ENCODE measurements around the gene FBXL7. TPM values are rescaled to one million over a fixed set of nuclear protein-coding genes. Genes with fewer than 3 reads are reported as not detected.

Gene FBXL7
- polyA plus RNA-seq, 1 donor from 2014 or later = 0.24 TPM

DNA sequence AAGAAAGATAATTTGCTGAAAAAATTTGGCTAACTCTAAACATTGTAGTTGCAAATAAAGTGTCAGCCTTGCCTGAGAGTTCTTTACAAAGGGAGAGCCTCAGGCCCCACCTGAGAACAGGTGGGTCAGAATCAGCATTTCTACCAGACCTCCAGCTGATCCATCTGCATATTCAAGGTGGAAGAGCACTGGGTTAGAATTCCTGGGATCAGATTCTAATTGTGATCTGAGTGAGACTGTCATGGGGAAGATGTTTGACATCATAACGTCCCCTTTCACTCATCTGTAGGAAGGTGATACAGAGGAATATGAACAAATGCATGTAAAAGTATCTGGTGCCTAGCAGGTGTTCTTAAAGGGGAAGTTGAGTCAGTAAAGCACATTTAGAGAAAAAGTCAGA lies 54.6 kb downstream of the FBXL7 start:
- no peaks in the 10 kb centered on the region for H3F3A ChIP-seq (ENCODE audit: insufficient read depth, low read length, poor library complexity, severe bottlenecking)
- TF ChIP-seq SMC3 (conservative IDR thresholded peaks at IDR 0.05; ENCODE audit: poor library complexity) (no peak), RAD21 (conservative IDR thresholded peaks at IDR 0.05) (no peak), EP300 (conservative IDR thresholded peaks at IDR 0.05; ENCODE audit: poor library complexity, severe bottlenecking) (no peak), MXI1 (conservative IDR thresholded peaks at IDR 0.05; ENCODE audit: poor library complexity, severe bottlenecking) (no peak), TAF1 (IDR thresholded peaks at IDR 0.05; ENCODE audit: low read depth) (no peak), POLR2AphosphoS5 (IDR thresholded peaks at IDR 0.05) (no peak), EZH2 (IDR thresholded peaks at IDR 0.05; ENCODE audit: borderline replicate concordance, insufficient read depth, low read length, poor library complexity, severe bottlenecking) (no peak)
- TF ChIP-seq, protein P1, sequence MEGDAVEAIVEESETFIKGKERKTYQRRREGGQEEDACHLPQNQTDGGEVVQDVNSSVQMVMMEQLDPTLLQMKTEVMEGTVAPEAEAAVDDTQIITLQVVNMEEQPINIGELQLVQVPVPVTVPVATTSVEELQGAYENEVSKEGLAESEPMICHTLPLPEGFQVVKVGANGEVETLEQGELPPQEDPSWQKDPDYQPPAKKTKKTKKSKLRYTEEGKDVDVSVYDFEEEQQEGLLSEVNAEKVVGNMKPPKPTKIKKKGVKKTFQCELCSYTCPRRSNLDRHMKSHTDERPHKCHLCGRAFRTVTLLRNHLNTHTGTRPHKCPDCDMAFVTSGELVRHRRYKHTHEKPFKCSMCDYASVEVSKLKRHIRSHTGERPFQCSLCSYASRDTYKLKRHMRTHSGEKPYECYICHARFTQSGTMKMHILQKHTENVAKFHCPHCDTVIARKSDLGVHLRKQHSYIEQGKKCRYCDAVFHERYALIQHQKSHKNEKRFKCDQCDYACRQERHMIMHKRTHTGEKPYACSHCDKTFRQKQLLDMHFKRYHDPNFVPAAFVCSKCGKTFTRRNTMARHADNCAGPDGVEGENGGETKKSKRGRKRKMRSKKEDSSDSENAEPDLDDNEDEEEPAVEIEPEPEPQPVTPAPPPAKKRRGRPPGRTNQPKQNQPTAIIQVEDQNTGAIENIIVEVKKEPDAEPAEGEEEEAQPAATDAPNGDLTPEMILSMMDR (IDR thresholded peaks at IDR 0.05; ENCODE audit: poor library complexity, severe bottlenecking) = no peak
- TF ChIP-seq, protein P2, sequence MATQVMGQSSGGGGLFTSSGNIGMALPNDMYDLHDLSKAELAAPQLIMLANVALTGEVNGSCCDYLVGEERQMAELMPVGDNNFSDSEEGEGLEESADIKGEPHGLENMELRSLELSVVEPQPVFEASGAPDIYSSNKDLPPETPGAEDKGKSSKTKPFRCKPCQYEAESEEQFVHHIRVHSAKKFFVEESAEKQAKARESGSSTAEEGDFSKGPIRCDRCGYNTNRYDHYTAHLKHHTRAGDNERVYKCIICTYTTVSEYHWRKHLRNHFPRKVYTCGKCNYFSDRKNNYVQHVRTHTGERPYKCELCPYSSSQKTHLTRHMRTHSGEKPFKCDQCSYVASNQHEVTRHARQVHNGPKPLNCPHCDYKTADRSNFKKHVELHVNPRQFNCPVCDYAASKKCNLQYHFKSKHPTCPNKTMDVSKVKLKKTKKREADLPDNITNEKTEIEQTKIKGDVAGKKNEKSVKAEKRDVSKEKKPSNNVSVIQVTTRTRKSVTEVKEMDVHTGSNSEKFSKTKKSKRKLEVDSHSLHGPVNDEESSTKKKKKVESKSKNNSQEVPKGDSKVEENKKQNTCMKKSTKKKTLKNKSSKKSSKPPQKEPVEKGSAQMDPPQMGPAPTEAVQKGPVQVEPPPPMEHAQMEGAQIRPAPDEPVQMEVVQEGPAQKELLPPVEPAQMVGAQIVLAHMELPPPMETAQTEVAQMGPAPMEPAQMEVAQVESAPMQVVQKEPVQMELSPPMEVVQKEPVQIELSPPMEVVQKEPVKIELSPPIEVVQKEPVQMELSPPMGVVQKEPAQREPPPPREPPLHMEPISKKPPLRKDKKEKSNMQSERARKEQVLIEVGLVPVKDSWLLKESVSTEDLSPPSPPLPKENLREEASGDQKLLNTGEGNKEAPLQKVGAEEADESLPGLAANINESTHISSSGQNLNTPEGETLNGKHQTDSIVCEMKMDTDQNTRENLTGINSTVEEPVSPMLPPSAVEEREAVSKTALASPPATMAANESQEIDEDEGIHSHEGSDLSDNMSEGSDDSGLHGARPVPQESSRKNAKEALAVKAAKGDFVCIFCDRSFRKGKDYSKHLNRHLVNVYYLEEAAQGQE (IDR thresholded peaks at IDR 0.05; ENCODE audit: borderline replicate concordance) = no peak
- H3K79me2 ChIP-seq (replicated peaks; ENCODE audit: insufficient read depth, low read length) = no peaks in the 10 kb centered on the region
- no peak overlapping the region for H3K4me3 ChIP-seq (ENCODE audit: low read length)
- H2AFZ ChIP-seq (ENCODE audit: low read depth, low read length) = no peak overlapping the region
- H4K20me1 ChIP-seq (ENCODE audit: insufficient read depth) = no peaks in the 10 kb centered on the region
- no peak overlapping the region for H3K9ac ChIP-seq (ENCODE audit: low read length)
- H3K27me3 ChIP-seq (ENCODE audit: insufficient read depth, low read depth, low read length) = no peaks in the 10 kb centered on the region
- H3K36me3 ChIP-seq (ENCODE audit: insufficient read depth, low read length) = no peaks in the 10 kb centered on the region
- no peaks in the 10 kb centered on the region for H3K9me2 ChIP-seq (ENCODE audit: insufficient read depth, low read length)
- H3K27ac ChIP-seq (ENCODE audit: low read length) = no peak overlapping the region
- H3K9me3 ChIP-seq (ENCODE audit: low read length) = no peaks in the 10 kb centered on the region
- no peak overlapping the region for H3K4me2 ChIP-seq (ENCODE audit: low read length)

DNA sequence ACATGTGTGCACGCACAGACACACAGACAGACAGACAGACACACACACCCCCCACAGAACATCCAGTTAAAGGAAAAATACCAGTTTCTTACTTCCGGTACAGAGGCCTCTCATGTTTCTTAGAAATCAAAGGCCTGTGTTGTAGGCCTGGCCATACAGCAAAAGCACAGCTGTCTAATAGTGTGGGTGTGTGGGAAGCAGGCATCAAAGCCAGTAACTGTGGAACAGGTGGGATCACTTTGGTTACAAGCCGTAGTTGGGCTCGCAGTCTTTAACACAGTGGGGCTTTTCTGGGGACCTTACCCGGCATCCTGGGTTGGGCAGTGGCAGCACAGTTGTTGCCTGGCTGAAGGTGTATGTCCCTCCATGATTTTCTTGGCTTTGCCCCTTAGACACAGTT lies 55.2 kb downstream of the FBXL7 start:
- H3K36me3 ChIP-seq (ENCODE audit: insufficient read depth, low read length) = no peaks in the 10 kb centered on the region
- H3K79me2 ChIP-seq (replicated peaks; ENCODE audit: insufficient read depth, low read length) = no peaks in the 10 kb centered on the region
- no peak overlapping the region for H2AFZ ChIP-seq (ENCODE audit: low read depth, low read length)
- no peaks in the 10 kb centered on the region for H4K20me1 ChIP-seq (ENCODE audit: insufficient read depth)
- H3K27me3 ChIP-seq (ENCODE audit: insufficient read depth, low read depth, low read length) = no peaks in the 10 kb centered on the region
- no peaks in the 10 kb centered on the region for H3K9me2 ChIP-seq (ENCODE audit: insufficient read depth, low read length)
- no peak overlapping the region for H3K4me3 ChIP-seq (ENCODE audit: low read length)
- no peak for TF ChIP-seq TAF1 (IDR thresholded peaks at IDR 0.05; ENCODE audit: low read depth)
- TF ChIP-seq, protein P1 (IDR thresholded peaks at IDR 0.05; ENCODE audit: poor library complexity, severe bottlenecking) = no peak
- no peak for TF ChIP-seq SMC3 (conservative IDR thresholded peaks at IDR 0.05; ENCODE audit: poor library complexity)
- TF ChIP-seq EP300 (conservative IDR thresholded peaks at IDR 0.05; ENCODE audit: poor library complexity, severe bottlenecking) = no peak
- no peak for TF ChIP-seq MXI1 (conservative IDR thresholded peaks at IDR 0.05; ENCODE audit: poor library complexity, severe bottlenecking)
- TF ChIP-seq EZH2 (IDR thresholded peaks at IDR 0.05; ENCODE audit: borderline replicate concordance, insufficient read depth, low read length, poor library complexity, severe bottlenecking) = no peak
- TF ChIP-seq POLR2AphosphoS5 (IDR thresholded peaks at IDR 0.05) = no peak
- TF ChIP-seq RAD21 (conservative IDR thresholded peaks at IDR 0.05) = no peak
- TF ChIP-seq, protein P2 (IDR thresholded peaks at IDR 0.05; ENCODE audit: borderline replicate concordance) = no peak
- H3K27ac ChIP-seq (ENCODE audit: low read length) = no peak overlapping the region
- H3F3A ChIP-seq (ENCODE audit: insufficient read depth, low read length, poor library complexity, severe bottlenecking) = no peaks in the 10 kb centered on the region
- H3K9me3 ChIP-seq (ENCODE audit: low read length) = no peaks in the 10 kb centered on the region
- H3K4me2 ChIP-seq (ENCODE audit: low read length) = no peak overlapping the region
- H3K9ac ChIP-seq (ENCODE audit: low read length) = no peak overlapping the region
